ENCODE data around the gene KCNC1.

The KCNC1 gene

GRCh38 chr11:17714356-17714854 lies 20.2 kb upstream of the KCNC1 start:
- DNase-seq (ENCODE audit: extremely low read depth in 1 of 2, low read depth in 1 of 2) = no peak

- DNase-seq (ENCODE audit: extremely low read depth in 1 of 2, low read depth in 1 of 2) = no peak
Measured at GRCh38 chr11:17714870-17715269, 19.7 kb upstream of the KCNC1 start.

GRCh38 chr11:17716807-17717206 lies 17.8 kb upstream of the KCNC1 start:
- DNase-seq (ENCODE audit: extremely low read depth in 1 of 2, low read depth in 1 of 2) = no peak

- DNase-seq (ENCODE audit: extremely low read depth in 1 of 2, low read depth in 1 of 2) = no peak
Measured at GRCh38 chr11:17718015-17718414, 16.6 kb upstream of the KCNC1 start.

GRCh38 chr11:17718510-17718962 lies 16.0 kb upstream of the KCNC1 start:
- DNase-seq (ENCODE audit: extremely low read depth in 1 of 2, low read depth in 1 of 2) = no peak

- no peak for DNase-seq (ENCODE audit: extremely low read depth in 1 of 2, low read depth in 1 of 2)
Measured at GRCh38 chr11:17719028-17719937, 15.3 kb upstream of the KCNC1 start, which contains the start of gene MYOD1. TSS of gene MYOD1 (plus strand) at chr11:17719571. CDS start at chr11:17719783, 212 bp downstream.

GRCh38 chr11:17719938-17720795 lies 14.4 kb upstream of the KCNC1 start:
- DNase-seq (ENCODE audit: extremely low read depth in 1 of 2, low read depth in 1 of 2) = no peak

- DNase-seq (ENCODE audit: extremely low read depth in 1 of 2, low read depth in 1 of 2) = no peak
Measured at GRCh38 chr11:17720796-17721171, 13.8 kb upstream of the KCNC1 start.

- no peak for DNase-seq (ENCODE audit: extremely low read depth in 1 of 2, low read depth in 1 of 2)
Measured at GRCh38 chr11:17721242-17721999, 13.2 kb upstream of the KCNC1 start.

- no peak for DNase-seq (ENCODE audit: extremely low read depth in 1 of 2, low read depth in 1 of 2)
Measured at GRCh38 chr11:17722000-17722643, 12.5 kb upstream of the KCNC1 start.

- DNase-seq (ENCODE audit: extremely low read depth in 1 of 2, low read depth in 1 of 2) = no peak
Measured at GRCh38 chr11:17724020-17724908, 10.3 kb upstream of the KCNC1 start.

GRCh38 chr11:17725174-17725573 lies 9.4 kb upstream of the KCNC1 start:
- no peak for DNase-seq (ENCODE audit: extremely low read depth in 1 of 2, low read depth in 1 of 2)

GRCh38 chr11:17730137-17730536 lies 4.4 kb upstream of the KCNC1 start:
- DNase-seq (ENCODE audit: extremely low read depth in 1 of 2, low read depth in 1 of 2) = no peak

GRCh38 chr11:17730608-17731462 lies 3.7 kb upstream of the KCNC1 start:
- DNase-seq (ENCODE audit: extremely low read depth in 1 of 2, low read depth in 1 of 2) = peak; percentile 32 to 52

GRCh38 chr11:17733261-17733660 lies 1.3 kb upstream of the KCNC1 start:
- DNase-seq (ENCODE audit: extremely low read depth in 1 of 2, low read depth in 1 of 2) = no peak

- DNase-seq (ENCODE audit: extremely low read depth in 1 of 2, low read depth in 1 of 2) = no peak
Measured at GRCh38 chr11:17734986-17735817, 621 bp downstream of the KCNC1 start.

- no peak for DNase-seq (ENCODE audit: extremely low read depth in 1 of 2, low read depth in 1 of 2)
Measured at GRCh38 chr11:17735818-17736578, 1.4 kb downstream of the KCNC1 start.
